Ectodermal cell (in vitro differentiated cells): Measurements from ENCODE around the gene PNMA8B.

ENCODE experiments used
- H3K27ac ChIP-seq: 2 replicates; pipeline ENCODE4 v1.7.0; 2013; ENCODE audit warnings: mild to moderate bottlenecking, low read depth, low read length; ENCODE audit not compliant: insufficient read depth, poor library complexity, severe bottlenecking
- H3K27me3 ChIP-seq: 2 replicates; pipeline ENCODE4 v1.7.0; 2013; ENCODE audit warnings: mild to moderate bottlenecking, low read length; ENCODE audit not compliant: insufficient read depth, control insufficient read depth, poor library complexity, severe bottlenecking
- H3K36me3 ChIP-seq: one replicate; pipeline ENCODE4 v1.7.0; 2013; ENCODE audit warnings: low read length; ENCODE audit not compliant: control insufficient read depth, insufficient read depth
- H3K4me1 ChIP-seq: one replicate; pipeline ENCODE4 v1.7.0; 2013; ENCODE audit warnings: low read length; ENCODE audit not compliant: control insufficient read depth, insufficient read depth
- H3K4me3 ChIP-seq: 2 replicates; pipeline ENCODE4 v1.7.0; 2013; ENCODE audit warnings: low read depth, low read length, control low read depth; ENCODE audit not compliant: insufficient read depth
- H3K9me3 ChIP-seq: 2 replicates; pipeline ENCODE4 v1.7.0; 2013; ENCODE audit warnings: mild to moderate bottlenecking, low read length, moderate library complexity; ENCODE audit not compliant: control insufficient read depth
- WGBS, 2 experiments: methylation state at CpG; one replicate each; pipeline ENCODE4 v1.1.7; 2013; ENCODE audit warnings: missing lambda C conversion rate in 2 of 2; 5-methylcytosine and 5-hydroxymethylcytosine counted together

Gene PNMA8B

DNA sequence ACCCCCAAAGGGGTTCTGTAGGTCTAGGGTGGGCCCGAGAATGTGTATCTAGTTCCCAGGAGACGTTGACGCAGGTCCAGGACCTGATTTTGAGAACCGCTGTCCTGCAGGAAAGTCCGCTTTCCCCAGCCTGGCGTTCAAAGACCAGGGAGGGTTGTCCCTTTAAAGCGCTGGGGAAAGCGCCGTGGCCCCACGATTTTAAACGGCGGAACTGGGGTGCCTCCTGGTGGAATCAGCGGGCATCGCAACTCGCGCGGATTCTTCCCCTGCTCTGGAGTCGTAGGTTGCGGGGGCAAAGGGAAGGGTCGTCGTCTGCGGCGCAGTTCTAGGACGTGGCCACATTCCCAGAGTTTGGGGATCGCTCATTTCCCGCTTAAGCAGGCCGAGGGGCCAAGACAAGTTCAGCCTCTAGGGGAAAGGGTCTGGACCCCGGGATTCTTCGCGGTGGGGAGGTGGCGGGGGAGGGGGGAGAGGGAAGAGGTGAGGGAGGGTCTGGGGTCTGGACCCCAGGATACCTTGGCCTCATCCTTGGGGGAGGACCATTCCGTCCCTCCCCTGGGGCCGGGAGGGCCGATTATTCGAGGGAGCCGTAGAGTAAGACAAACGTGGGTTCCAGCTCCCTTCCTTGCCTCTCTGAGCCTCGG, 7.7 kb downstream of the PNMA8B start:
- Histone ChIP-seq H3K4me1 (peaks cover 15% of the 10 kb centered on the region), H3K4me3 (peak overlapping the region; percentile 22)

GRCh38 chr19:46487178-46487801, 8.4 kb downstream of the PNMA8B start:
- H3K4me1 ChIP-seq: peaks cover 9% of the 10 kb centered on the region
- WGBS, 2 experiments: 31 to 32% methylated on average over 19 of the region's 19 CpGs
- H3K27ac ChIP-seq: no peak overlapping the region
- H3K27me3 ChIP-seq: peaks cover 60% of the 10 kb centered on the region
- no peaks in the 10 kb centered on the region for H3K9me3 ChIP-seq
- H3K4me3 ChIP-seq: peak overlapping the region; percentile 22
- H3K36me3 ChIP-seq: no peaks in the 10 kb centered on the region

More for the DNA sequence above, 7.7 kb downstream of the PNMA8B start:
- Histone ChIP-seq H3K27ac (no peak overlapping the region), H3K9me3 (no peaks in the 10 kb centered on the region), H3K36me3 (no peaks in the 10 kb centered on the region), H3K27me3 (peaks cover 66% of the 10 kb centered on the region)
- WGBS, 2 experiments: 12 to 14% methylated on average over 38 of the region's 38 CpGs

GRCh38 chr19:46486358-46486757, 9.3 kb downstream of the PNMA8B start:
- H3K27me3 ChIP-seq: peaks cover 51% of the 10 kb centered on the region
- H3K36me3 ChIP-seq: no peaks in the 10 kb centered on the region
- WGBS, 2 experiments: 88 to 92% methylated on average over 3 of the region's 3 CpGs
- H3K27ac ChIP-seq: no peak overlapping the region
- no peaks in the 10 kb centered on the region for H3K9me3 ChIP-seq
- no peak overlapping the region for H3K4me3 ChIP-seq
- peaks cover 5% of the 10 kb centered on the region for H3K4me1 ChIP-seq

DNA sequence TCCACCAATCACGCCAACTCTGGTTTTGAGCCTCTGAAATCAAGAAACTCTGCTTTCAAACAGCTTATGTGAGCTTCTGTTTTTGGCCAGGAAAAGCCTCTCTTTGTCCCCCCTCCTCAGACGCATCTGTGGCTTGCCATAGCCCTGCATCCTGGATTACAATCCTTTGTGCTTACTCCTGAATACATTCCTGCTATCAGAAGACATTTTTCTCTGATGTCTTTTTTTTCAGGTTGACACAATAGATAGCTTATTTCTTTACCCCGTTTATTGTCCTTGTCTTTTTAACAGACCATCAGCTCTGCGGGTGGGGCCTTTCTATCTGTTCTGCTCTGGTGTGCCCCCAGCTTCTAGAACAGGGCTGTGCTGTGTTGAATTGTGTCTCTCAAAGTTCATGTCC, 11.0 kb downstream of the PNMA8B start:
- H3K27ac ChIP-seq: no peak overlapping the region

DNA sequence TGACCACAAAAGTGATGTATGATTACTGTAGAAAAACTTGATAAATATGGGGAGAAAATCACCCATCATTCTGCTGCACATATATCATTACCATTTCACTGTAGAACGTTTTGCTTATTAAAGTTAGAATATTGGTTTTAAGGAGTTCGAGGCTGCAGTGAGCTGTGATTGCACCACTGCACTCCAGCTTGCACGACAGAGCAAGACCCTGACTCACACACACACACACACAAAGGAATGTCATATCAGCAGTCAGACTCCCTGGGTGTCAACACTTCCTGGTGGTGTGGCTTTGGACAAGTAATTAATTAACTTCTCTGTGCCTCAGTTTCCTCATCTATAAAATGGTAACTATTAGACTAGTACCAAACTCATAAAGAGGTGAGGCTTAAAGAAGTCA, 13.0 kb downstream of the PNMA8B start:
- Histone ChIP-seq H3K9me3 (no peaks in the 10 kb centered on the region), H3K36me3 (no peaks in the 10 kb centered on the region), H3K27ac (no peak overlapping the region), H3K4me1 (peaks cover 13% of the 10 kb centered on the region), H3K4me3 (no peak overlapping the region), H3K27me3 (peaks cover 13% of the 10 kb centered on the region)
- WGBS, 2 experiments: 57 to 83% methylated on average over 1 to 3 of the region's 3 CpGs

More for the DNA sequence above, 11.0 kb downstream of the PNMA8B start:
- H3K27me3 ChIP-seq: peaks cover 34% of the 10 kb centered on the region
- no peak overlapping the region for H3K4me3 ChIP-seq
- no peaks in the 10 kb centered on the region for H3K36me3 ChIP-seq
- WGBS, 2 experiments: 74 to 79% methylated on average over 4 of the region's 4 CpGs
- peaks cover 13% of the 10 kb centered on the region for H3K4me1 ChIP-seq
- no peaks in the 10 kb centered on the region for H3K9me3 ChIP-seq

DNA sequence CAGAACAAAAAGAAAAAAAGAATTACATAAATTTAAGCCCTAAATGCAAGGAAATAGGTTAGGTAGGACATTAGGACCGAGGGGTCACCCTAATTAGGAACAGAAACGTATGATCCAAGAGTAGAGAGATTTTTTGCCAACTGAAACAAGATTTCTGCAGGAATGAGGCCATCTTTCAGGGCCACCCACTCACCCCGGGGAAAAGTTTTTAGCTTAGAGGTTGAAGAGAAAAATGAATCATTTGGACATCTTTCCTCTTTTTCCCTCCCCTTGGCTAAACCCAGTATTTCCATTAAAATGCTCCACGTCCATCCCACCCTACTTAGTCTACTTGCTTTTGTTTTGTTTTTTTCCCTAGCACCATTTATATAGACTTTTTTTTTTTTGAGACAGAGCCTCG, 13.7 kb downstream of the PNMA8B start:
- 88 to 93% methylated on average over 5 of the region's 5 CpGs for WGBS, 2 experiments
- H3K36me3 ChIP-seq: no peaks in the 10 kb centered on the region
- H3K9me3 ChIP-seq: no peaks in the 10 kb centered on the region
- H3K27me3 ChIP-seq: peaks cover 6% of the 10 kb centered on the region
- H3K4me1 ChIP-seq: peaks cover 13% of the 10 kb centered on the region
- H3K27ac ChIP-seq: no peak overlapping the region
- H3K4me3 ChIP-seq: no peak overlapping the region

DNA sequence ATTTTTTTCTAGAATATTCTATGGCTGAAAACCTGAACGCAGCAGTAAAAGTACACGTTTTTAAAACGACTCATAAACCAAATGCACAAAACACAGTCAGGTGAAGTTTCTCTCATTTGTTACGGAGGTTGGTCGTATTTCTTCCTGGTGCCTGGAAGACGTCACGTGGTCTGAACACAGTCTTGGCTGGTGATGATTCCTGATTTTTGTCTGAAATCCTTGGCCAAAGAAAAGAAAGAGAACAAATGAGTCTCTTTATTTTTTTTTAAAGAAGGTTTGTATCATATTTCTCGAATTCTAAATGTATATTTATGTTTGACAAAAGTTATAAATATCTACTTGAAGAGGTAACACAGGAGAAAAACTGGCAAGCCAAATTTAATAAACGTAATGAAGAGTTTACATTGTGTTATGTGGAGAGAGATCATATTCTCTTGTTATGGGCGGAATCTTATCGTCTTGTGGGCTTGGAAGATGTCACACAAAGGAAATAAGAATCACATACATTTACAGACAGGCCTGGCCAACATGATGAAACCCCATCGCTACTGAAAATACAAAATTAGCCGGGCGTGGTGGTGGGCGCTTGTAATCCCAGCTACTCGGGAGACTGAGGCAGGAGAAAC, 14.3 kb downstream of the PNMA8B start:
- Histone ChIP-seq H3K27me3 (peaks cover under 1% of the 10 kb centered on the region), H3K9me3 (no peaks in the 10 kb centered on the region), H3K4me1 (peaks cover 13% of the 10 kb centered on the region), H3K36me3 (no peaks in the 10 kb centered on the region), H3K4me3 (no peak overlapping the region), H3K27ac (no peak overlapping the region)
- WGBS, 2 experiments: 89 to 90% methylated on average over 15 to 16 of the region's 16 CpGs

- peaks cover 13% of the 10 kb centered on the region for H3K4me1 ChIP-seq
- no peaks in the 10 kb centered on the region for H3K36me3 ChIP-seq
- WGBS, 2 experiments: 36 to 41% methylated on average over 12 of the region's 12 CpGs
- peak overlapping the region; percentile 17 for H3K27ac ChIP-seq
- H3K27me3 ChIP-seq: no peaks in the 10 kb centered on the region
- H3K4me3 ChIP-seq: no peak overlapping the region
- H3K9me3 ChIP-seq: no peaks in the 10 kb centered on the region
Observed at GRCh38 chr19:46480415-46480814, 15.3 kb downstream of the PNMA8B start.

- no peaks in the 10 kb centered on the region for H3K9me3 ChIP-seq
- WGBS, 2 experiments: 39 to 50% methylated on average over 4 of the region's 4 CpGs
- no peak overlapping the region for H3K4me3 ChIP-seq
- no peaks in the 10 kb centered on the region for H3K27me3 ChIP-seq
- H3K36me3 ChIP-seq: no peaks in the 10 kb centered on the region
- peaks cover 8% of the 10 kb centered on the region for H3K4me1 ChIP-seq
- no peak overlapping the region for H3K27ac ChIP-seq
Observed at GRCh38 chr19:46478356-46478986, 17.2 kb downstream of the PNMA8B start.

GRCh38 chr19:46475986-46476385, 19.7 kb downstream of the PNMA8B start:
- 98 to 99% methylated on average over 2 of the region's 2 CpGs for WGBS, 2 experiments
- no peak overlapping the region for H3K4me3 ChIP-seq
- H3K4me1 ChIP-seq: peaks cover 9% of the 10 kb centered on the region
- H3K27me3 ChIP-seq: no peaks in the 10 kb centered on the region
- H3K9me3 ChIP-seq: no peaks in the 10 kb centered on the region
- no peaks in the 10 kb centered on the region for H3K36me3 ChIP-seq
- H3K27ac ChIP-seq: no peak overlapping the region
